SKM-1 treated with dmso at 0.1 percent for 144 hours (cell line): Measurements from ENCODE around the gene PNMA6F.

Experiments
- DNase-seq: peaks from one replicate; lab custom pipeline; 2025; ENCODE audit not compliant: unreplicated experiment; lab: John Stamatoyannopoulos, UW

Gene PNMA6F

DNA sequence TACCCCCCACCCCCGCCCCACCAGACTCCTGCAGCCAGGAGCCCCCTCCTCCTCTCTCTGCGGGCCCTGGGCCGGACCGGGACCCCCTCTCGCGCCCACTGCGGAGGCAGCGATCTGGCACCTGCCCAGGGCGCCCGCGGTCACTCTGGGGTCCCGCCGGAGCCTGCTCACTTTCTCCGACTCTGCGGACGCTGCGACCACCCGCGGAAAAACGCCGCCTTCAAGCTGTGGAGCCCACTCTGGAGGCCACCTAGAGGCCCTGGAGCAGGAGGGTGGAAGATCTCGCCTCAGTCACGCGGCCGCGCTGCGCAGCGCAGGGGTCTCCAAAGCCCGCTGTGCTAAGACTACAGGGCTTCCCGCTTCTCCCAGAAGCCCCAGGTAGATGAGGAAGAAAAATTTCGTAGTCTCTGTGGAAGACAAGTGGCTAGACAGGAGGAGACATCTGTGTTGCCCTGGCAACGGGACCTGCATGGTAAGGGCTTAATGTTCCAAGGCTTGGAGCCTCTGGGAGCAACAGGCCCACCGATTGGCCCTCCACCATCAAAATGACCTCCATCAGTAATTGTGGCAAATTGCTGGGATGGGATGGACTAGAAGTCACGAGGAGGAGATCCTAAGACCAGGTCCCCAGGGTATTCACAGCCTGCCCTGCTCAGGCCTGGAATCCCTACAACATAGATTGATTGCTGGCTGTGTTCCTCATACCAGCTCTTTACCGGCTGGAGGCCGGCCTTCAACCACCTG lies at the start of gene PNMA6F:
Gene PNMA6F, minus strand, starts transcription at position 387 of the 744 bp plus-strand sequence. CDS start 1,093 bp downstream, outside the sequence.
- DNase-seq, result no peak

DNA sequence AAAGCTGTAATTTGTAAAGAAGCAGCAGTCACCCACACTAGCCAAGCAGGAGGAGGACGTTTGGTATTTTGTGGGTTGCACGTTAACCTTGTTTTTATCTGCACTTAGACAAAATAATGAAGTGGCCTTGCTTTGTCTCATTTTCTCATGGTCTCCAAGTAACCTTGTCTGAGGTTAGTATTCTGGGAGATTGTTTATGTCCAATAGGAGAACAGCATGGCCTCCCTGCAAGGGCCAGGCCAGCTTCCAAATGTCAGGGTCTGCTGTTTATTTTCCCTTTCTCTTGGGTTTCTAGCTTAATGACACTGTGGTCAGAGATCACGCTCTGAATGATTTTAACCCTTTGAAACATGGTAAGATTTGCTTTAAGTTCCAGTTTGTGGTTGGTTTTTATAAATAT lies 49.7 kb upstream of the PNMA6F start:
- no peak for DNase-seq

DNA sequence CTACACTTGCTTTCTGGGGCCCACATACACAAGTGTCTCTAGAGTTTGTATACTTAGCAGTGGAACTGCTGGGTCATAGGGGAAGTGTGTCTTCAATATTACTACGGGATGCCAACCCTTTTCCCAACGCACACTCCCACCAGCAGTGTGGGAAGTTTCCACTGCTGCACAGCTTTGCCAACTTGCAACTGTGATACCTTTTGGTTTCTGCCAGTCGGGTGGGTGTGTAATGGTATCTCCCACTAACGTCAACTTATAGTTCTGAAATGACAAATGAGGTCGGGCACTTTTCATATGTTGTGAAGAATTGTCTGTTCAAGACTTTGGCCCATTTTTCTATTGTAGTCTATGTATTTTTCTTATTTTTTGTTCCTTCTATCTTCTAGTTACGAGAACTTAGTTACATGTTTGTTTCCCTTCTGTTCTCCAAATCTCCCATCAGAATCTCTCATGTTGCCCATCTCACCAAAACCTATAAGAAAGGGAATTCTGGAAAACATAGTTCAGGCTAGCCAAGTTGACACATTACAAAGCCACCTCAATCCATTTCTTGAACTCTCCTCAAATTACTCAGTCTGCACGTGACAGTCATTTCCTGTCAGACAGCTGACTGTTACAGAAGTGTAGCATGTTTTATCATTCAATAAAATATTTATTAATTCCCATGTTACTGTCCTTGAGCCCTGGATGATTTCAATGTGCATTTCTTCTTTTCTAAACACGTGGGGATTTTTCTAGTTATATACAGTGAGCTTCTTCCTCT lies 48.9 kb upstream of the PNMA6F start:
- no peak for DNase-seq

DNA sequence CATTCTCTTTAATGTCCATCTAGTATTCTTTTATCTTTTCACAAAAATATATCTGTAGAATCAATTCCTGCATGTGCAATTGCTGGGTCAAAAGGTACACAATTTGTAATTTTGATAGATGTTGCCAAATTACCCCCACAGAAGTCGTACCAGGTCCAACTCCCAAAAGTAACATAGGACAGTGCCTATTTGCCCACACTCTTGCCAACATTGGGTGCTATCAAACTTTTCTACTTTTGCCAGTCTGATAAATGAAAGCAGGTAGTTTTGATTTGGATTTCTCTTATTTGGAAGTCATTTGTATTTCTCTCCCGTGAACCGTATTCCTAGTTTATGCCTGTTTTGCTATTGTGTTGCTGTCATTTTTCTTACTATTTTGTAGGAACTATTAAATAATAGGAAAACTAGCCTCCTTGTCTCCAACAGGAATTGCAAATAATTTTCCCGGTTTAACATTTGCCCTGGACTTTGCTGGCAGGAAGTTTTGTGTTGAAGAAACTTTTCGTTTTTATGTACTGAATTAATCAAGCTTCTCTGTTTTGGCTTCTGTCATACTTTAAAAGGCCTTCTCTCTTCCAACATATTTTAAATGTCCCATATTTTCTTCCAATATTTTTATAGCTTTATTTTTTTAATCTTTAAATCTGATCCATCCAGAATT lies 45.4 kb upstream of the PNMA6F start:
- DNase-seq, result no peak

DNA sequence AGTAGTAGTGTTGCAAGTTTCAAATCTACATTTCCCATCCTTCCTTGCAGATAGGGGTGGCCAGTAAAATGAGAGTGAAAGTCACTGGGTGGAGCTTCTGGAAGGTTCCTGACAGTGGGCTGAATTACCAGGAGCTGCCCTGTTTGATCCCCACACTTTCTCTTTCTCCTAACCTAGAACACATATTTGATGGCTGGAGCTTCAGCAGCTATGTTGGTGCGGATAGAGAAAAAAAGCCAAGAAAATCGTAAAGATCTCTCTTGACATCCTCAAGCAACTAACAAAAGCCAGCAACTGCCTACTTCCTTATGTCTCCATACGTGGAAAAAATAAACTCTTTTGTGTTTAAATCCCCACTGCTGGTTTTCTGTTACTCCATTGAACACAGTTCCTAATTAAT lies 44.6 kb upstream of the PNMA6F start:
- no peak for DNase-seq

DNA sequence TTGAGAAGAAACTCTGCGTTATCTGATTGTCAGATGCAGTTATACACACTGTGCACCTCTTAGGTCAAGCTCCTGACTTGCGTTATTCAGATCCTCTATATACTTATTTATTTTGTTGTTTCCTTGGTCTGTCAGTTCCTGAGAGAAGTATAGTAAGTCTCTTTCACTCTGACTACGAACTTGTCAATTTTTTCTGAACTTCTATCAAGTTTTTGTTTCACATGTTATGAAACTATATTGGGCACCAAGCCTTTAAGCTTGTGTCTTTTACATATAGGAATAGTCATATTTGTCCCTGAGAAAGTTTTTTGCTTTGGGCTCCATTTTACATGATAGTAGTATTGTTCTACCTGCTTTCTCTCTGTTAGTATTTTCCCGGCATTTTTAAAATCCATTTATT lies 44.1 kb upstream of the PNMA6F start:
- no peak for DNase-seq

DNA sequence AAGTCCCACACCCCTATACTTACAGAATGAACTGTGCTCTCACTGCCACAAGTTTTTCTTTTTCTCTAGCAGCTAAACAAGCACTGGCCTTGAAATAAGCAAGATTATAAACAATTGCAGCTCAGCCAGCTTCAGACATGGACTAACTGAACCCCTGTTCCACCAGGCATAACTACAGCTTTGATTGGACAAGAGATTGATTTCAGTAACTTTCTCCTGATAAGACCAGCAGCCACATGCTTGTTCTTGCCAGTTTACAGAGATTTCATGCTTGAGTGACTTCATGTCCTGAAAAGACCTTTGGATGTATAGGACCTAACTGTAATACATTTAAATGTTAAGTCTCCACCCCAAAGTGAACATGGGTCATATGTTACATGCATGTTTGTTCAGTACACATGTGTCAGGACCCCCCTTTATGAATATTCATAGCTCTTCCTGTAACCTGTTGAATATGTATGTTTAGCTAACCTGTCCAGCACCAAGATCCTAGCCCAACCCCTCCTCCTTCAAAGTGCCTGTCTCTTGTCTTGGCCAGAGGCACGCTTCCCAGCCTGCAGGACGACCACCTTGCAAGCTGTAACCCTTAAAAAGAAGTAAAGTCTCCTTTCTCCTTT lies 40.3 kb upstream of the PNMA6F start:
- DNase-seq, result no peak

DNA sequence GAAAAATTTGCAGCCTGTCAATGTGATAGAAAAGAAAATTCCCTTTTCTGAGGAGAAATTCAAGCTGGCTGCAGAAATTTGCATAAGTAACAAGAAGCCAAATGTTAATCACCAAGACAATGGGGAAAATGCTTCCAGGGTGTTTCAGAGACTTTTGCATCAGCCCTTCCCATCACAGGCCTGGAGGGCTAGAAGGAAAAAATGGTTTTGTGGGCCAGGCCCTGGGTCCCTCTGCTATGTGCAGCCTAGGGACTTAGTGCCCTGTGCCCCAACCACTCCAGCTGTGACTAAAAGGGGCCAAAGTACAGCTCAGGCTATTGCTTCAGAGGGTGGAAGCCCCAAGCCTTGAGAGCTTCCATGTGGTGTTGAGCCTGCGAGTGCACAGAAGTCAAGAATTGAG lies 36.3 kb upstream of the PNMA6F start:
- no peak for DNase-seq

DNA sequence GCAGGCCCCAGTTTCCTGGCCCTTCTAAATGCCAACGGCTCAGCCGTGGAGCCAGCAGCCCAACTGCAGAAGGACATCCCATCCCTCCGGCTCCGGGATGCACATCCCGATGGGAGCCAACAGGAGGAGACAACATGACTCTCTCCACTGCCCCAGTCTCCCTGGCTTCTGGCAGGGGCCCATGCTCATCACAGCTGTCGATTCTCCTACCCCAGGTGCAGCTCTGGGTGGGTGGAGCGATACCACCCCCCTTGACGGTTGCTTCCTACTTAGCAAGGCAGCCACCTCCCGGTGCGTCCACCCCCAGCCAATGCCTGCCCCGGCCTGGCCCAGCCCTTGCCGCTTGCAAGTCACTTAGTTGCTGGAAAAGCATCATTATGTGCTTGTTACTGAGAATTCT lies 31.8 kb upstream of the PNMA6F start:
- no peak for DNase-seq

DNA sequence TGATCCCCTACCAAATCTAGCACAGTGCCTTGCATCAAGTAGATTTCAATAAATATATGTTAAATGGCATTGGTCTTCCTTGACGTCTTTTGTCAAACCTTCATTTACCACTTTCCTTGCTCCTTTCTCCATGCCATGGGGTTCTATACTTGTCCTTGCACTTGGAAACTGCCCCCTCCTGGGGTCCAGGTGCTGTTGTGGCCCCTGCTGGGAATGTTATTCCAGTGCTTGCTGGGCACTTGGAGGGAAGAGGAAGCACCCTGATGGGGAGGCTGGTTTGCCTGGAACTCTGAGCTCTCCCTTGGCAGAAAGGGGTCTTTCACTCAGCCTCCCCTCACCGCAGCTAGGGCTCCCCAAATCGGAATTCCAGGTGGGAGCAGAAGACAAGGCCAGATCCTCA lies 31.3 kb upstream of the PNMA6F start:
- DNase-seq, result no peak

DNA sequence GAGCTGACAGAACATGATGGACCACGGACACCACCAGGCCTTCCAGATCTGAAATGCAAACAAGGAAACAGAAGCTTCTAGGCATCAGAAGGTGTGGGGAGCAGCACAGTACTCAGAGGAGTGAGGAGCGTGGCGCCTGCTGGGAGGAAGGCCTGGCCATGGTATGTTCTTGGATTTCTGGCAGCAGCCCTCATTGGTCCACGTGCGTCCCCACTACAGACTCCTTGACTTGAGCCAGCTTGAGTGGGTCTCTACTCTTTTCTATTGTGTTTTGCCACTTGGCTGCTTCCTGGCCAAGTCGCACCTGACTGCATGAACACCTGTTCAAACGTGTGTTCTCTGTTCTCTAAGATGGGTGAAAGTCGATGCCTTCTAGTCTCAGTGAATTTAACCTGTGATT lies 30.4 kb upstream of the PNMA6F start:
- DNase-seq, result no peak

DNA sequence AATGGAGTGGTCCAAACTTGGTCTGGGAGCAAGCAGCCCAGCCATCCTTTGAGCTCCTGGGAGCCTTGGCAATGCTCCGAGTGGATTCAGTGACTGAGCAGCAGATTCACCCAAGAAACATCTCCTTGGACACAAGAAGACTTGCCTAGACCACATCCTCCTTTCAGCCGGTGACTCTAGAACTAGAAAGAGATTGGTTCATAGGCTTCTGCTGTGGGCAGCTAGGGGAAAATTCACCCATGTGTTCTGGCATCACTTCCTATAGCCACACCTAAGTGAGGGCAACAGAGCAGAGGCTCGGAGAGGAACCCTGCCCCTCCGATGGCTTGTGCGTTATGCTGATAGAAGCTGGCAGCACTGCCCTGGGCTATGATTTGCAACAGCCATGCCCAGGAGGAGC lies 28.4 kb upstream of the PNMA6F start:
- DNase-seq, result no peak

DNA sequence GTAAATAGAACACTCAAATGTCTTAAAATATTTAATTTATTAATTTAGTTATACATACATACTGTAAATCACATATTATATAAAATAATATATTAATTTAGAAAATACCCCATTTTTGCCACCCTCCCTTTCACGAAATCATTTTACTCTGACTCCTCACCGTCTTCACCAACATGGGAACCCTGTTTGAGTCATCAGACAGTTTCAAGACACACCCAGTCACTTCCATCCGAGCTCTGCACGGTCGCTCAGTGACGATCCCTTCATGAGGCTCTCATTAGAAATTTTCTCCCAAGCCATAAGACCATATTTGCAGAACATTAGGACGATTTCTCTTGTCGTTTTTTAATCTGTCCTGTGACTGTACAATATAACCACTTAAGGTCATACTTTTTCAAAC lies 26.9 kb upstream of the PNMA6F start:
- DNase-seq, result no peak

DNA sequence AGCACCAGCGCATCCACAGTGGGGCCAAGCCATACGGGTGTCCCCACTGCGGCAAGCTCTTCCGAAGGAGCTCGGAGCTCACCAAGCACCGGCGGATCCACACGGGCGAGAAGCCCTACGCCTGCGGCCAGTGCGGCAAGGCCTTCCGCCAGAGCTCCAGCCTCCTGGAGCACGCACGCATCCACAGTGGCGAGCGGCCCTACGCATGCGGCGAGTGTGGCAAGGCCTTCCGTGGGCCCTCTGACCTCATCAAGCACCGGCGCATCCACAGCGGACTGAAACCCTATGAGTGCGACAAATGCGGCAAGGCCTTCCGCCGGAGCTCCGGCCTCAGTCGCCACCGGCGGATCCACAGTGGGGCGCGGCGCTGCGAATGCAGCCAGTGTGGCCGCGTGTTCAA lies 26.0 kb upstream of the PNMA6F start:
- DNase-seq, result no peak

DNA sequence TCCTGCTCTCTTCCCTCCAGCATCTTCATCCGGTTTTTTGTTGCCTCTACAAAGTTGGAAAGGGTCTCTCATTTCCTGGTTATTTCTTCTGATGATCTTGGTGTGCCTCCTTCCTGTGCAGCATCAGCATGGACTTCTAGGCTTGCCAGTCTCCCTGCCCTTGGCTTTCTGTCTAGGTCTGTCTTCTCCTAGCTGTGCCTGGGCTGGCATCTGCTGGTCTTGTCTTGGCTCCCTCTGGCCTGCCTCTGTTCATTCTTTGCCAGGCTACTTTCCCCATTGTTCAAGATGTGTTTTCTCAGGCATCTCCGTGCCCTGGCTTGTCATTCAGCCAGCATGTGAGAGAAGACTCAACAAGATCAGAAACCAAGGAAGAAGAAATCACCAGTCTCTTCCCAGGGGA lies 22.1 kb upstream of the PNMA6F start:
- DNase-seq, result no peak

DNA sequence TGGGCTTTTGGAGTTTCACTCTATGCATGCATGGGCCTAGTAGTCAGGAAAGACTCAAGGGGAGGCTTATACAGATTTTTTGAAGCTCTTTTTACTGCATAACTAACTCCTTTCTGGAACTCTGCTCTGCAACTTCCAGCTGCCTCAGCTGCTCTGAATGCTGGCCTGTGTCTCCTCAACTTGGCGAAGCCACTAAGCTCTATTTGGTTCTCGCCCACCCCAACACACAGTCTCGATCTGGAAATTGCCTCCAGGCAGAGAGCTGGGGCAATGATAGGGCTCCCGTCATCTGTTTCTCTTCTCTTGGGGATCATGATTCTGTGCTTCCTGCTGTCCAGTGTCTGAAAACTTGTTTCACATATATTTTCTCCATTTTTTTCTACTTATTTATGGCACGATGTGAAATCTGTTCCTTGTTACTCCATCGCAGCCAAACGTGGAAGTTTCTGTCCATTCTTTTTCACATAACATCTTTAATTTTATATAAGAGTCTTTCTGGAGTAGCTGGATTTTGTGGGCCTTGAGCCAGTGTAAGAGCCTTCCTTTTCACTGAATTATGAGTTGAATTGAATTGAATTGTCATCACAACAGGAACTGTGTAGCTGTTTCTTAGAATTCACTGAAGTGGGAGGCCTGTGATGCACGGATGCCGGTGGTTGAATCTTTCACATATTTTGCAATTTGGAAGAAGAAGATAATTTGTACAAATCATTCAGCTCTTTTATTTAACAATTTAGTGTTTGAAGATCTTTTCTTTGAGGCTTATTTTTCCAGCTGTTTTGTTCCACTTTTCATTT lies 21.4 kb upstream of the PNMA6F start:
- no peak for DNase-seq

DNA sequence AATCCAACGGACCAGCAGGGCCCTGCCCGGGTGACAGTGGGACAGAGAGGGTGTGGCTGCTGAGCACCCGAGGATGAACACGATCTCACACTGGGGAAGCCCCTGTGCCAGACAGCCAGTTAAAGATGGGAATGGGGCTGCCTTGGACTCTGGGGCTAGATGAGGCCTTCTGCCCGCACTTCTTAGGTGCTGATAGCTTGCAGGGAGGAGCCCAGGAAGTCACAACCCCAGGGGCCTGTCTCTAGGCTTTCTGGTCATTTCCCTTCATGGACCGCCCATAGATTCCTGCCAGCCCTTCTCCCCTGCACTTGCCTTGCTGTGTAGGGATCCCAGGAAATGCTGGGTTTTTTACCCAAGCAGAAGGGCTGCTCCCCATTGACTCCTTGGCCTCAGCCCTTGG lies 18.5 kb upstream of the PNMA6F start:
- DNase-seq, result no peak

DNA sequence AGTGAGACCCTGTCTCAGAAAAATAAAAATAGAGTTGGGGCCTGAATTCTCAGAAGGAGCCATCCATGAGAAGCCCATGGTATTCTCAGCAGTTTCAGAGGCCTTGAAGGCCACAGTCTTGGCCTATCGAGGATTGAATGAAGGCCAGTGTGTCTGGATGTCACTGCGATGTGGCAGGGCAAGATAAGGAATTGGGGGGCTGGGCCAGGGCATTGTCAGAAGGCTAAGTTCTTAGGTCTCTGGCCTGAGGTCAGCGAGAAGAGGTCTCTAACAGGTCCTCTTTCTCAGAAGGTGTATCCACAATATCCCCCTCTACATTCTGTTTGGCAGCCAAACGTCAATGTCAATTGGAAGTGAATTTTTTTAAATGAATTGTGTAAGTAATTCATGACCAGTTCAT lies 18.1 kb upstream of the PNMA6F start:
- DNase-seq, result no peak

DNA sequence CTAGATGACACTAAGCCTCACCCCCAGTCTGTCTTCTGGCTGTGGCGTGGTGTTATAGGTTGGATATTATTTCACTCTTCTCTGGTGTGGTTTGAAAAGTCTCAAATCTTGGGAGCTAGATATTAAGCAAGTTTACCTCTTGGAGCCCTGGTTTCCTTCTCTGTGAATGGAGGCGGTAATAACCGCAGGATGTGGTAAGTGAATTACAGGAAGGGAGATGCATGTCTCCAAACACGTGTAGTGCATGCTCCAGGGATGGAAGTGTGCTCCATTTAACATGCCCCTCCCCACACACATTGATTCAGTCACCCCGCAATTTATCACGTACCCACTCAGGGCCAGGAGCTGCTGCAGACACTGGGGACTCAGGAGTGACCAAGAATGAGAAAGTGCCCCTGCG lies 17.3 kb upstream of the PNMA6F start:
- no peak for DNase-seq

DNA sequence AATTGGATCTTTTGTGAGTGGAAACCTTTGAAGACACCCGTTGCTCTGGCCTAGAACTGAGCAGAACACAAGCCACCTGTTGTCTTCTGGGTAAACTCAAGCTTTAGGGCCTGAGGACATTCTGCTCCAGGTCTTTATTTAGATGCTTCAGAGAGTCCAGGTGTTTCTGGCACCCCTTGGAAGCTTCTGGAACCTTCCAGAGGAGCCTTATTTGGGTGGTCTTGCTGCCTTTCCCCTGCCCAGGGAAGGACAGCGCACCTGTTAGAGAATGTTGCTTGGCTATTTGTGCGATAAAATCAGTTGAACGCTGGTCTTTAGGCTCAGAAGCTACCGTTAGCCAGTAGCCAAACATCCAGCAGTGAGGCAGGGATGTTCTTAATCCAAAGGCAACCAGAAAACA lies 15.4 kb upstream of the PNMA6F start:
- DNase-seq, result no peak
